Fibroblast of the aortic adventitia (primary cell): Measurements from ENCODE around the gene HHAT. TPM values are rescaled to one million over a fixed set of nuclear protein-coding genes. Genes with fewer than 3 reads are reported as not detected.

Source experiments
- DNase-seq: peaks from one replicate; pipeline ENCODE4 v3.0.0-alpha.2; 2010; ENCODE audit warnings: low read depth
- H3K4me3 ChIP-seq: 2 replicates; pipeline ENCODE4 v1.5.1; 2011; ENCODE audit warnings: low read depth, mild to moderate bottlenecking, control low read depth, low read length, moderate library complexity
- total RNA-seq: library from RNA; depleted of rRNA; stranded (reverse); fragments of >200 nt; gene quantifications from 2 replicates; pipeline ENCODE4 v1.2.3, GENCODE V29; 2012; ENCODE audit warnings: low replicate concordance
- TF ChIP-seq, protein P1 (sequence below): IDR thresholded peaks from 2 replicates; pipeline ENCODE4 v1.5.1; 2011; ENCODE audit warnings: mild to moderate bottlenecking, low read length, control low read depth, inconsistent platforms; ENCODE audit not compliant: insufficient read depth

HHAT gene
- total RNA-seq, 1 donor, result 8.5 TPM

DNA sequence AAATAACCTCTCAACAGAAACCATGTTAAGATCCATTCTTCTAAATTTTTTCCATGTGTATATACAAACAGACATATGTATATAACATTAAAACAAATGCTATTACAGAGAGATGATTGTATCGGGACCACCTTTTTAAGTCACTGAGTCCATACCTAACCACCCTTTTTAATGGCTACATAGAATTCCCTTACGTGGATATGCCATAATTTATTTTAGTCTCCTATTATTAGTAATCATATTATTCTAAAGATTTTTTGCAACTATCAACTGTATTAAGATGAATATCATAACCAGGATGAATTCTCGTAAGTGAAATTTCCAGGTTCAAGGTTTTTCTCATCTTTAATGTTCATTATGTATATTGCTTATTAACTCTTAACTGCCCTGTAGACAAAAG, 259.7 kb downstream of the HHAT start:
- no peak for DNase-seq
- TF ChIP-seq, protein P1, sequence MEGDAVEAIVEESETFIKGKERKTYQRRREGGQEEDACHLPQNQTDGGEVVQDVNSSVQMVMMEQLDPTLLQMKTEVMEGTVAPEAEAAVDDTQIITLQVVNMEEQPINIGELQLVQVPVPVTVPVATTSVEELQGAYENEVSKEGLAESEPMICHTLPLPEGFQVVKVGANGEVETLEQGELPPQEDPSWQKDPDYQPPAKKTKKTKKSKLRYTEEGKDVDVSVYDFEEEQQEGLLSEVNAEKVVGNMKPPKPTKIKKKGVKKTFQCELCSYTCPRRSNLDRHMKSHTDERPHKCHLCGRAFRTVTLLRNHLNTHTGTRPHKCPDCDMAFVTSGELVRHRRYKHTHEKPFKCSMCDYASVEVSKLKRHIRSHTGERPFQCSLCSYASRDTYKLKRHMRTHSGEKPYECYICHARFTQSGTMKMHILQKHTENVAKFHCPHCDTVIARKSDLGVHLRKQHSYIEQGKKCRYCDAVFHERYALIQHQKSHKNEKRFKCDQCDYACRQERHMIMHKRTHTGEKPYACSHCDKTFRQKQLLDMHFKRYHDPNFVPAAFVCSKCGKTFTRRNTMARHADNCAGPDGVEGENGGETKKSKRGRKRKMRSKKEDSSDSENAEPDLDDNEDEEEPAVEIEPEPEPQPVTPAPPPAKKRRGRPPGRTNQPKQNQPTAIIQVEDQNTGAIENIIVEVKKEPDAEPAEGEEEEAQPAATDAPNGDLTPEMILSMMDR, result no peak
- H3K4me3 ChIP-seq, result no peak overlapping the region

DNA sequence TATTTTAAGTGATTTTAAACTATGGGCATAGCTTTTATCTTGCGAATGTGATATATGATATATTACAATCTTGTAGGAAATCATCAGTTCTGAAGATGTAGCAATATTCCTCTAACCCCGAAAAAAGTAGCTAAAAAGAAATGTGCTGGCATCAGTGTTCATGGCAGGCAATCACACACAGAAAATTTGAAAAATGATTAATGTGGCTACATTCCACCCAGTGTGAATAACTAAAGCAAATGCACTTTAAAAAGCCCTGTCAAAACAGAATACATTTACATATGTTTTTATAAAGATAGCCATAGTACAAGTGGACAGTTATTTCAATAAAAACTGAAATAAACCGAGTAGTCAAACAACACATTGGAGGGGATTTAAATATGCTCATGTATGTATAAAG, 260.2 kb downstream of the HHAT start:
- DNase-seq, result no peak
- TF ChIP-seq, protein P1, result no peak

GRCh38 chr1:210591214-210591613, 262.5 kb downstream of the HHAT start:
- DNase-seq, result no peak
- no peak overlapping the region for H3K4me3 ChIP-seq
- TF ChIP-seq, protein P1, result no peak

More for the DNA sequence above, 260.2 kb downstream of the HHAT start:
- no peak overlapping the region for H3K4me3 ChIP-seq

GRCh38 chr1:210594605-210595004, 265.9 kb downstream of the HHAT start:
- no peak for DNase-seq
- TF ChIP-seq, protein P1, result no peak
- H3K4me3 ChIP-seq, result no peak overlapping the region

GRCh38 chr1:210596641-210597040, 267.9 kb downstream of the HHAT start:
- DNase-seq, result no peak
- no peak overlapping the region for H3K4me3 ChIP-seq
- TF ChIP-seq, protein P1, result no peak

DNA sequence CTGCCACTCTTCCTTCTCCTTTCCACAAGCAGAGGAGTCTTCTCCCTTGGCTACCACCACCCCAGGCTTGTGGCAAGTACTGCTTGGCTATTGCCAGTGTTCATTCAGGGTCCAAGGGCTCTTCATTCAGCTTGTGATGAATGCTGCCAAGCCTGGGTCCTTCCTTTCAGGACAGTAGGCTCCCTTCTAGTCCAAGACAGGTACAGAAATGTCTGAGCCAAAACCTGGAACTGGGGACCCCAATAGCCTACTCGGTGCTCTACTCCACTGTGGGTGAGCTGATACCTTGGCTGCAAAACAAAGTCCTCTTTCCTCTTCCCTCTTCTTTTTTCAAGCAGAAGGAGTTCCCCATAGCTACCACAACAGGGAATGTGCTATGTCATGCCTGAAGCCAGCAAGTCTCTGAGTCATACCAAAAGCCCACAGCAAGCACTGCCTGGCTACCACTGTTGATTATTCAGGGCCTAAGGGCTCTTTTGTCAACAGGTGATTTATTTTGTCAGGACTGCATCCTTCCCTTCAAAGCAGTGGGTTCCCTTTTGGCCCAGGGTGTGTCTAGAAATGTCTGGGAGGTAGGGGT, 268.9 kb downstream of the HHAT start:
- peak; percentile 92 for DNase-seq
- TF ChIP-seq, protein P1, result no peak
- H3K4me3 ChIP-seq, result no peak overlapping the region

DNA sequence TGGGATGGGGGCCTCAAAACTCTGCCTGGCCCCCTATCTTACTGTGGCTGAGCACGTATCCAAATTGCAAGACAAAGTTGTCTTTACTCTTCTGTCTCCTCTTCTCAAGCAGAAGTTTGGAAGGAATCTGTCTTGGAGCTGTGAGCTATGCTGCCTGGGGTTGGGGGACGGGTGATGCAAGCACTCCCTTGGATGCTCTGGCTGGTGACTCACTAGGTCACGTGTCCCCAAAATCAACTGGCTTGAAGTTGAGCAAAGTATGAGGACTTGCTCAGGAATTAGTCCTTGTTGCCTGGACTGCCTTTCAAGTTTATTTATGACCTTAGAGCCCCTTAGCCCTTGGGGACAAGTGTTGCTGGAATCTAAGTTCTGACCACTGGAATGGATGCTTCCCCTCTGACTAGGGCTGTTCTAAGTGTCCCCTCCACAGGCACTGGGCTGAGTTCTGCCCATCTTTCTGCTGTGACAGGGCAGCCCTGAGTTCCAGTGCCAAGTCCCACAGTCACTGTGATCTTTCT, 269.5 kb downstream of the HHAT start:
- peak; percentile 96 for DNase-seq
- TF ChIP-seq, protein P1, result no peak
- H3K4me3 ChIP-seq, result no peak overlapping the region
